Stimulated activated CD8-positive, alpha-beta memory T cell treated with anti-CD3 and anti-CD28 coated beads, Interleukin-12 subunit alpha, Interleukin-12 subunit beta, amount 100 ng/mL, for 24 hours (primary cell): ENCODE measurements around the gene LRRC27.

Source experiments
- DNase-seq: peaks from one replicate; pipeline ENCODE4 v3.0.0-alpha.2; 2020; ENCODE audit errors: extremely low read depth

Gene LRRC27

DNA sequence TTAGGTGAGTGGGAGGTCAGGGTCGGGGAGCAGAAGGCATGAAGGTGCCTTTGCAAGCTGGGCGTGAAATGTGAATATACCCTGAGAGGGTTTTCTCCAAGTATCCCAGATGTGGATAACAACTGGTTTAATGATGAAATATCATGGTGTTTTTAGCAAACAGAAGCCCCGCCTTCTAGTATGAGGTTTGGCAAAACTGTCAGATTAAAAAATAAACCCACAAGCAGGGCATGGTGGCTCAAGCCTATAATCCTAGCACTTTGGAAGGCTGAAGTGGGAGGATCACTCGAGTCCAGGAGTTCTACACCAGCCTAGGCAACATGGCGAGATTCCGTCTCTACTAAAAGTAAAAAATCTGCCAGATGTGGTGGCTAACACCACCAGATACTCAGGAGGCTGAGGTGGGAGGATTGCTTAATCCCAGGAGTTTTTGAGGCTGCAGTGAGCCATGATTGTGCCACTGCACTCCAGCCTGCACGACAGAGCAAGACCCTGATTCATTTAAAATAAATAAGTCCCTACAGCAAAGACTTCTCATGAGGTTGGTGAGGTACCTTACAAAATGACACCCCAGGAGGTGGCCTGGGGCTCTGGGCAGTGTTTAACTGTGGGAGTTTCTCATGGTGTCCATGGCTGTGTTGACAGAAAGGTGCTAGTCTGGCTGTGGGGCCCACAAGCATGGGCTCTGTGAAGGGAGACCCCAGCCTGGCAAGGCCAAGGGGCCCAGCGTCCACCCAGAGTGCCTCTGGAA lies 58.4 kb downstream of the LRRC27 start:
- DNase-seq: no peak

DNA sequence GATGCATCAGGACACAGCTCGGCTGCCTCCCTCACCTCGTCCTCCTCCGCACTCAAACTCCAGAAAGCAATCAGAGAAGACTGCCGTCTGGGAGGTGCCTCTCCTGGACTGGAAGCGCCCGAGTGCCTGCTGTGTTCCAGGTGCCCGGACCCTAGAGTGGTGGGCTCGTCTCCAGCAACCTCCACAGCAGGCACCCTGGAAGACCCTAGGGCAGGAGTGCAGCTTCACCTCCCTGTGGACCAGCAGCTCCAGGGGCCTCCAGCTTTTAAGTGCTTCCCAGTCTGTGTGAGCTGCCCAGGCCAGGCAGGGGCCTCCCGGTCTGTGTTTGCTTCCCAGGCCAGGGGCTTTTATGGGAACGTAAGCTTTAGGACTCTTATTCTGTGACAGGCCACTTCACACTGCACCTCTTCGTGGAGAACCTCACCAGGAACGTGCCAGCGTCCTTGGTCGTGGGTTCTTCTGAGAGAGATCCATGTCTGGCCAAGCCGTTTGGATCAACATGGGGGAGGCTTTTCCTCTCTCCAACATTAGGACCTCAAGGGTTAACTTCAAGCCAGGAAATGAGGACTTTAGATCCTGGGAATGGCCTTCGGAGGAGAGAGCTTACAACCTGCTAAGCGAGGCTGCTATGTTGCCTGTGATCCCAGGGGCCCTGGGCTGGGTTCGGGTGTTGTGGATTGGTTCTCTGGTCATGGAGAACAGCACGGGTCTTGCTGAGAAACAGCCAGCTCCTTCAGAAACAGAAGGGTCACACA lies 59.1 kb downstream of the LRRC27 start:
- no peak for DNase-seq

DNA sequence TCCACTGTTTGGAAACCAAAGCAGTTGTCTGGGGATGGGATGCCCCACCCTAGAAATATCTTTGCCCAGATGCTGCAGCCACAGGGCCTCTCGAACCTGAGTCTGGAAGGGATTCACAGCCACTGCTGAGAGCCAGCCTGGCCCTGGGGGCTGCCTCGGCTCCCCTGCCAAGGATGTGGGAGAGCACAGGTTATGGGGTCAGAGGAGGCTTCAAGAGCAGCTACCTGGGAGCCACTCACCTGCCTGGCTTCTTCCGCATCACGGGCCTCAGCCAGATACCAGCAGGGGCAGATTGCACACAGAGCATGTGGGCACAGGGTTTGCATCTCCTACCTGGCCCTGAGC lies 59.7 kb downstream of the LRRC27 start:
- DNase-seq: no peak

DNA sequence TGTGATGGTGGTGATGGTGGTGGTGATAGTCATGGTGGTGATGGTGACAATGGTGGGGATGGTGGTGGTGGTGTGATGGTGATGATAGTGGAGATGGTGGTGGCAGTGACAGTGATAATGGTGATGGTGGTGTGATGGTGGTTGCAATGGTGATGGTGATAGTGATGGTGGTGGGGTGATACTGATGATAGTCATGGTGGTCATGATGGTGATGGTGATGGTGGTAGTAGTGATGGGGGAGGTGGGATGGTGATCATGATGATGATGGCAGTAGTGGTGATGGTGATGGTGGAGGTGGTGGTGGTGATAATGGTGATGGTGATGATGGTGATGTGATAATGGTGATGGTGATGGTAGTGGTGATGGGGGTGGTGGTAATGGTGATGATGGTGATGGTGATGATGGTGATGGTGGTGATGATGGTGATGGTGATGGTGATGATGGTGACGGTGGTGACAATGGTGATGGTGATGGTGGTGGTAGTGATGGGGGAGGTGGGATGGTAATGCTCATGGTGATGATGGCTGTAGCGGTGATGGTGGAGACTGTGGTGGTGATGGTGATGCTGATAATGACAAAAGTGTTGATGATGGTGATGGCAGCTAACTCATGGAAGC lies 60.3 kb downstream of the LRRC27 start:
- no peak for DNase-seq

DNA sequence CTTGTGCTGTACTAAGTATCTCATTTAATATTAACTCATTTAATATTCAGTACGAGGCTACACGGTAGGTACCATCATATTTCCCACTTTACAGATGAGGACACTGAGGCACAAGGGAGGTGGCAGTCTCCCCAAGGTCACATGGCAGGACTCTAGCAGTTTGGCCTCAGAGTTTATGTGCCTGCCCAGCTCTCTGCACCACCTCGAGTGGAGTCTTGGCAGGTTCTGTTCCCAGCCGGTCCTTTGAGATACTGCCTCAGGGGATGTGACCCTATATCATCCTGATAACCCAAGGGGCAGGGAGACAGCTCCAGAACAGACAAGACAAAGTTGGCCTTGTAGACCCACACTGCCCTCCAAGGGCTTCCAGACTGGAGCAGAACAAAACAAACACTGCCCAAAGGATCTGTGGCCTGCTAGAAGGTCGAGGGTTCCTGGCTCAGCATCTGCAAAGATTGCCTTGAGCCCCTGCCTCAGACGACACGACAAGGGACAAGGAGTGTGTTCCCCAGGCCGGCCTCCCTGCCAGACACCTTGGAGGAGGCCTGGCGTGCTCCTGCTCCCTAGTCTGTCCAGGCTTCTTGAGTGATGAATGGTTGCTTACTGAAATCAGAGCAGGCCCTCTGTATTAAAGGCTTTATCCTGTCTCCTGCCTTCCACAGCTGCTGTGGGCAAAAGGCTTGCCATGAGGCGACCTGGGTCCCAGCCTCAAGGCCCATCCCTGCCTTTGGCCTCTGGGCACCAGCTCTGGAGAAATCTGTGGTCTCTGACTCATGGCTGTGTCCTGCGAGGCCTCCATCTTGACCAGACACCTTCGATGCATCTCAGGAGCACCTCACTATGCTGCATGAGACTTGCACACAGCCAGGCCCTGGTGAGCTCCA lies 61.1 kb downstream of the LRRC27 start:
- no peak for DNase-seq

DNA sequence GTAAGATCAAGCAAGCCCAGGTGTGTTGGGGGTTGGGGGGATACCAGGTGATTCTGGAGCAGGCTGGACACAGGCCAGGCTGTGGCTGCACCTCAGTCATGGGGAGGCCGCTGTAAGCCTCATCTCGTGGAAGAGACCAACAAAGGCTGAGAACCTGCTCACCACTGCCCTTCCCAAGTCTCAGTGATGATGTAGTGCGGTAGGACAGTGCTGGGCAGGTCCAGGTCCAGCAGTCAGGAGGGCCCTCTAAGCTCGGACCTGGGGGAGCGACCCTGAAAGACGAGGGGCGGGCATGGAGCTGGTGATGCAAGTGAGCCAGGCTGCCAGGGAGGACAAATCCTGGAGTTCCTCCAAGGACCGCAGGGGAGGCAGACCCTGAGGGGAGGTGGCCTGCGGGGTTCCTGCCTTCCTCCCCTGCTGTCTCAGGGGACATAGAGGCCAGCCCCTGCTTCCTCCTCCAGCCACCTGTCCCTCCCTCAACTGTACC lies 61.7 kb downstream of the LRRC27 start:
- DNase-seq: no peak

DNA sequence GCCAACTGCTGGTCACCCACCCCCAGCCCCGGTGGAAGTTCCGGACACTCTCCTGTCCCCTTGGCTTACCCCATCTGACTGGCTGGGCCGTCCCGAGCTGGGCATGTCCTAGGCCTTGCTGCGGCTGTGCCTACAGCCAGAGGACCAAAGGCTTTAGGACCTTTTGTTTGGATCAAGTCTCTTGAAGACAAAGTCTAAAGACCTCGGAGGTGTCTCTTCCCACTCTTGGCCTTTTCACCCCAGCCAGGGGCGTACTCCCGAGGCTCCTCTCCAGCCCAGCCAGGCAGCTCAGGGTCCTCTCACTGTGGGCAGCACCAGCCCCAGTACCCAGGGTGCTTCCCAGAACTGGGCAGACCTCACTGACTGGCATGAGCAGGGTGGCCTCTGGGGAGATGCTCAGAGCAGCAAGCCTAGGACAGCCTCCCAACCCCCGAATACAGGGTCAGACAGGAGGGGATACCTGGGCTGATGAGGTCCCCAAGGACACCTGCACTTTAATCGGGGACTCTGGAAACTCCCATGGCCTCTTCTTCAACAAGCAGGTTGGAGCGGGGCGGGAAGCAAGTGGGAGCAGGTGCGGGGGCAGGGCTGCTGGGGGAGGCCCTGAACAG lies 62.3 kb downstream of the LRRC27 start:
- no peak for DNase-seq

DNA sequence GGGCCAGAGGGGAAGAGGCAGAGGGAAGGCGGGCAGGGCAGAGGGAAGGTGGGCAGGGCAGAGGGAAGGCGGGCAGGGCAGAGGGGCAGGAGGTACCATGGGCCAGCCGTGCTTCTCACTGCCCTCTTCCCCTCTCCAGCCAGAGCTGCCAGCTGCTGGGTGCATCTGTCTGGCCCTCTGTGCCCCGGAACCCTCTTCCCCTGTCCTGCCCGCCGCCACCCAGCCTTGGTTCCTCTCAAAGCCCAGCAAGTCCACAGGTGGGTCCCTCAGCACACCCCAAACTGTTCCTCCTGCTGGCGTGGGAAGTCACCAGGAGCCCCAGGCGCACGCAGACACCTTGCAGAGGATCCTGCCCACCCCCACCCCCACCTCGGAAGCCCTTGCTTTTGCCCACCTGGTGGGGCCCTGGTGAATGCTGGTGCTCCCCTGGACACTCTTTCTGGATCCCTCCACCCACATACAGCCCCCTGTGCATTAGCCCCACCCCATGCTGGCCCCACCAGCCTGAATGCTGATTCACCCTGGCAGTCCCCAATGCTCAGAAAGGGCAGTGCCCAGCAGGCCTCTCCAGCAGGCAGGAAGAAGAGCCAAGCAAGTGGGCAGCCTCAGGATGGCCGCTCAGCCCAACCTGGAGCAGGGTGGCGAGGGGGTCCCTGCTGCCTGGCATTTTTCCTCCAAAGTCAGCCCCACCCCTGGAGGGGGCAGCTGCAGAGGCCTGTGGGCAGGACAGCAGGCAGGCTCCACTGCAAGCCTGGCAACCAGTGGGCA lies 63.1 kb downstream of the LRRC27 start:
- DNase-seq: no peak

DNA sequence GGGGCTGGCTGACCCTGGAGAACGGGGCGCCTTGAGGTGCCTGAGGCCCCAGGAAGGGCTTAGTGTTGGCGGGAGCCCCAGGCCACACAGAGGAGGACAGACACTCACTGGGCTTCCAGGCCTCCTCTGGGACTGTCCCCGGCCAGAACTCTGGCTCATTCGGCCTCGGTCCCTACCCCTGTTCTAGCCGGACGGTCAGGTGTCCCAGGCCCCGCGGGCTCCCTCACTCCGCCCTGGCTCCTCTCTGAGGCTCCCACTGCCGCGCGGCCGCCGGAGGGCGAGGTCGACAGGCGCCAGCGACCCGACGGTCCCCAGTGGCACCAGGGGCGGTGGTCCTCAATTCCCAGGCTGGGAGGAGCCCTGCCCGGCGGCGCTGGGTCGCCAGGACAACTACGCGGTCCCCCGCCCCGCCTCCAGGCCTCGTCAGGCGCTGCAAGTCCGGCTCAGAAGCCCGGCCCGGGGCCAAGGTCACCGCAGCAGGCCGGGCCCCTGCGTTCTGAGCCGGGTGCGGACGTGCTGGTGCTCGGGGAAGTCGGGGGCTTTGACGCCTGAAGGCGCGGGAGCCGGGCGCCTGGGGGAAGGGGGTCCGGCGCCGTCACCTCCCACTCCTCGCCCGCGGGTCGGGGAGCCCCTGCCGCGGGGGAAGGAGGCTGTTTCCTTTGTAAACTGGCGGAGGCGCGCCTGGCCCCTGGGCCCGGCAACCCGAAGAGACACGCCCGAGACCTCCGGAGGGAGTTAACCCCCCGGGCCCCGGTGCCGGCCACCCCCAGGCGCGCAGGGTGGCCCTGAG lies 63.9 kb downstream of the LRRC27 start:
- DNase-seq: no peak

DNA sequence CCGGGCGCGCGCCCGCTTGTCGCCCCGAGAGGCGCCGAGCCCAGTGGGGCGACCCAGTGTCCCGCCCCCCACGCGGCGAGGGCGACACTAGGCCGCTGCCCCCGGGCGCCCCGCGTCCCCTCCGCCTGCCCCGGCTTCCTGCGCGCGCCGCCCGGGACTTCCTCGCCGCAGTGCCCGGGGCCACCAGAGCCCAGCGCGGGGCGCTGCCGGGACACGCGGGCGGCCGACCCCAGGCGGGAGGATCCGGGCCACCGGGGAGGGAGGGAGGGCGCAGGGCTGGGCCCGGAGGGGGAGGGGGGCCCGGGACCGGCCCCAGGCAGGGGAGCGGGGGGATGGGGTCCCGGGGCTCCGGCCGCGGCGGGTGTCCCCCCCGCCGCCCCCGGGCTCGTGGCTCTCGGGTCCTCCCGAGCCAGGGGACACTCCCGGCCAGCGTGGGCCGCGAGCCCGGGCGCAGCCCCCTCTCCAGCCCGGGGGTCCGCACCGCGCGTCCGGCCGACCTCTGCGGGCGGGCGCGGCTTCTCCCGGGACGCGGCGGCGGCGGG lies 64.6 kb downstream of the LRRC27 start:
- no peak for DNase-seq

DNA sequence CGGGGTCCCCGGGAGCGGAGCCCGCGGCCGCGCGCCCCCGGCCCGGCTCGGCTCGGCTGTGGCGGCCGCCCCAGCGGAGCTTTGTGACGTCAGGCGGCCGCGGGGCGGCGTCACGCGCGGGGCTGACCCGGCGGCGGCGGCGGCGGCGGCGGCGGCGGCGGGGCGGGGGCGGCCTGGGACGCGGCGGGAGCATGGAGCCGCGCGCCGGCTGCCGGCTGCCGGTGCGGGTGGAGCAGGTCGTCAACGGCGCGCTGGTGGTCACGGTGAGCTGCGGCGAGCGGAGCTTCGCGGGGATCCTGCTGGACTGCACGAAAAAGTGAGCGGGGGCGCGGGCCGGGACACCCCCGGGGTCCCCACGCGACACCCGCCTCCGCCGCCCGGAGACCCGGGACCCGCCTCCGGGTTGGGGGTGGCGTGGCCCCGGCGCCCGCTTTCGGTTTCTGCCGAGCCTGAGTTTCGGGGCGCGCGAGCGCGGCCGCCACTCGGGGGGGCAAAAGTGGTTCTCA lies 65.1 kb downstream of the LRRC27 start, which contains the start of gene PWWP2B:
TSS of gene PWWP2B (plus strand) at position 165 of the 506 bp plus-strand sequence. CDS start at position 192, 27 bp downstream.
- DNase-seq: no peak

DNA sequence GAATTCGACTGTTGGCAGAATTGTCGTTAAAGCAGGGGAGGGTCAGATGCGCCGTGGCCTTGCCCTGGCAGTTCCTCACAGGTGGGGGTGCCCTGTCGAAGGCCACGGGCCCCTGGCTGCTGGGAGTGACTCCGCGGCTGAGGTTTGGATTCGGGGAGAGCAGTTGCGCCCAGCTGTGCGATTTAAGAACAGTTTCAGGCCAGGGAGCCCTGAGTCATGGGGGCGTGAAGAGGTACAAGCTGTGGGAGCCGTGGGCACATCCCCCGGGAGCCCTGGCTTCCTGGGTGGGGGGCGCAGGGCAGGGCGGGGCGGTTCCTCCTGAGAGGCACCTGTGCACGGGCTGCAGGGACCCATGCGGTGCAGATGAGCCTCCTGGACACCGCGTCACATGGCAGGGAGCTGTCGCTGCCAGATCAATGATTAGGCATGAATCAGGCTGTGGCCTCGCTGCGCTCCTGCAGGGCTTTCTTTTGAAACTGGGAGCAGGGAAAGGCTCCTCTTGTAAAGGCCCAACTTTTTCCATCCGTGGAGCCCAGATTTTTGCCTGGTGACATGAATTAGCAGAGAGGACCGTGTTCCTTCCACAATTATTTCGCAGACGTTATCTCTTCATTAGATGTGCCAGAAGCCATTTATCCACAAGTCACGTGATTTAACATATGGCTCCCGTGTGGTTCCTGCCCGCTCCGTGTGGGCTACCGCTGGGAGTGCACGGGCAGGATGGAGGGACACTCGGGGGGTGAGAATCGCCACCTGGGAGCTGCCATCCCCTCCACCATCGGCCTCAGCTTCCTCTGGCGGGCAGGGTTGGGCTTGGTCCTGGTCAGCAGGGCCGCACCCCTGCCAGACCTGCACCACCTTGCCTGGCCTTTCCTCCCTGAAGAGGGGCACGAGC lies 65.9 kb downstream of the LRRC27 start:
- no peak for DNase-seq

DNA sequence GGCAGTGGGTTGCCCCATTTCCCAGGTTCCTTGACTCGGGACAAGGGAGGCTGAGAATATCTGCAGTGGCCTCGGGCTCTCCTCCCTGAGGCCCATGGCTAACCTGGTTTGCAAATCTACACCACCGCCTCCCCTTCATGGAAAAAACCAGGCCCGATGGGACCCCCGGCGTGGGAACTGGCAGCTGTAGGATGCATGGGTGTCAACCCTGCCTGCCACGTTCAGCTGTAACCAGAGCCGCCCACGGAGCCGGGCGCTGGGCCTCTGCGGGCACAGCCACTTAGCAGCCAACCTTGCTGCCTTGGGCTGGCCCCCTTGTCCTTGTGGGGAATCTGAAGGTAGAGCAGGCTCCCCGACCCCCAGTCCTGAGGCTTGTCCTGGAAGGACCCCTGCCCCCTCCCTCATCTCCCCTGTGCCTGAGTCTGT lies 66.6 kb downstream of the LRRC27 start:
- DNase-seq: no peak

DNA sequence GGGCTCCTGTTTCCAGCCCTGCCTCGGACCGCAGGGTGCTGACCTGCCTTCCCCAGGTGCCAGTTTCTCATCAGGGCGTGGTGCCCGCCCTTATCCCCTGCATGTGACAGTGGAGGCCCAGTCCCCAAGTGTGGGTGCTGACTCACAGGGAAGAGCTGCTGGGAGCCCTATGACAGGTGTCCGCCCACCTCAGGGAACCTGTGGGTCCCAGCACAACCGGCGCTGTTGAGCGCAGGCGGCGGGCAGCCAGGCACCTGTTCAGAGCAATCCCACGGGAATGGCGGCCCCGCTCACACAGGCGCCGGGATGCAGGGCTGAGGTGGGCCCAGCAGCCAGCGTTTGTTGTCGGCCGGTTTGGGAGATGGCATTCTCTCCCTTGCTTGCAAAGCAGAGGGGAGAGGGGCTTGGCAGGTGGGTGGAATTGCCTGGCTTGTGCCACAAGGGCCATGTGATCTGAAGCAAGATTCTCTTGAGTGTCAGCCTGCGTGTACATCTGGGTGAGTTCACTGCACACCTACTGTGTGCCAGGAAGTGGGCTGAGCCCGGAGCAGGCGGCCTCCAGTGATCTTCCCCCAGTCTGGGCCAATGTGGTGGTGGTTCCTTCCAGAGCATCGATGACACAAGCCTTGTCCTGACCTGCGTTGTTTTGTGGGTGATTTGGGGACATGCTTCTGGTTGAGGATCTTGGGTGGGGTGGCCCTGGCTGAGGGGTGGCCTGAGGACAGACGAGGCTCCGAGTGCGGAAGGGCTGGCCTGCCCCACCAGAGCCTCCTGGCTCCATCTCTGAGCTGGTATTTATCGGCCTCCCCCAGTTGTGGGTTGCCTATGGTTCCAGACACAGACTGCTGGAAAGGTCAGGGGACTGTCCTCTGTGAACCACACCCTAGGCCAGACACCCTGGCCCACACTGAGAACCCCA lies 67.4 kb downstream of the LRRC27 start:
- DNase-seq: no peak

DNA sequence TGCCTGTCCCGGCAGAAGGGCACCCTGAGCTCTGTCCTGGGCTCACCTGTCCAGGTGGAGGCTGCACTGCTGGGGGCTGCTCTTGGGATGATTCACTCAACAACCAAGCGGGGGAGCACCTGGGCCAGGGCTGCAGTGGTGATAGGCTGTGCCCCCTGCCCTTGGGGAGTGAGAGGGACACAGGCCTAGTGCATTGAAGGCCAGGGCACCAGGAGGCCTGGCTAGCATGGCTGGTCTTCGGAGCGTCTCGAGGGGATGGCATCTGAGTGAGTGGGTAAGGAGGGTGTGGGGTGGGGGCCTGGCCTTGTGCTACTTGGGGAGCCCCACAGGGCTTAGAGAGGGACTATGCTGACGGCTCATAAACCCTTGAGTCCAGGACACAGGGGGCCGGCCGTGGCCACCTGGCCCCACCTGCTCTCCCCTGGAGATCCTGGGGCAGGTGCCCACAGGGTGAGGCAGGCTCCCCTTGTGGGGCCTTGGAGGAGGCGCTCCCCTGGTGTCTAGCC lies 68.1 kb downstream of the LRRC27 start:
- DNase-seq: no peak

DNA sequence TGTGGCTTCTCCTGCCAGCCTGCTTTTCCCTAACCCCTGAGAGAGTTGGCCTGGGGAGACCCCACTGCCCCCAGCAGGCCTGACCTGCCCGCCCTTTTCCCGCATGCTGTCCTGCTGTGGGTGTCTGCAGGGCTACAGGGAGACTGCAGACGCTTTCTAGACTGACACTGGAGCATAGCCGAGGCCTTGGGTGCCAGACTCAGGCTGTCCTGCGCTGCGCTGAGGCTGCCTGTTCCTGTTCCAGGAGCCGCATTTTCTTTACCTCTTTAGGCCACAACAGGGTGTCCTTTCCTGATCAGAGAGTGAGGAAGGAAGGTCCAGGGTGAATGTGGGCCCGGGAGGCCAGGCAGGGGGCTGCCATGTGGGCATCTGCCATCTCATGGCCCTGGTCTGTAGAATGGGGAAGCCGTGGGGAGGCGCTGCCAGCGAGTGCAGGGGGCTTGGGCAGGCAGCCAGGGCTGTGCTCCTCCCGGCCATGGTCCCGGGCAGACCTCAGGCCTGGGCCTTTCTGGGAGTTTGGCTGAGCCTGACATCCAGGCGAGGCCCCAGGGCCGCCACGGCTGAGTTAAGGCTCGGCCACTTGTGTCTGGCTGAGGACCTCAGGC lies 68.7 kb downstream of the LRRC27 start:
- DNase-seq: no peak
